ENCODE data around the gene CCDC154. TPM values are rescaled to one million over a fixed set of nuclear protein-coding genes. Genes with fewer than 3 reads are reported as not detected.

The CCDC154 gene
- total and polyA plus RNA-seq, 4 experiments from 2014 or later = 0.13 to 14.7 (median 12.1) TPM; not detected in 1

- no peaks in the 10 kb centered on the region for H3K27me3 Mint-ChIP-seq
- no peak for DNase-seq
- no peaks in the 10 kb centered on the region for H3K27me3 ChIP-seq (ENCODE audit: insufficient read depth, low read length)
- no peak overlapping the region for H3K4me3 Mint-ChIP-seq
- H3K36me3 ChIP-seq (ENCODE audit: insufficient read depth, low read length) = peaks cover 5% of the 10 kb centered on the region
- H3K27ac Mint-ChIP-seq = no peak overlapping the region
- ChIA-PET CTCF (ENCODE audit: partially characterized antibody) (no interaction called here), POLR2A (ENCODE audit: partially characterized antibody) (no interaction called here)
- peaks cover 5 to 26% (median 10%) of the 10 kb centered on the region in 4 donors for H3K4me1 Mint-ChIP-seq
- no peak overlapping the region for H3K27ac ChIP-seq (ENCODE audit: low read depth, low read length)
- H3K4me3 ChIP-seq (ENCODE audit: low read length in 2 of 2) = no peak overlapping the region
- H3K4me1 ChIP-seq (ENCODE audit: insufficient read depth, low read length) = peaks cover 2% of the 10 kb centered on the region
- intact Hi-C loops (cut with micrococcal nuclease) = no loop called here
- no peaks in the 10 kb centered on the region for H3K9me3 ChIP-seq (ENCODE audit: control insufficient read depth in 1 of 2, low read length in 2 of 2)
- H3K9me3 Mint-ChIP-seq = peaks cover 0 to 1% (median 0%) of the 10 kb centered on the region in 8 donors
- H3K36me3 Mint-ChIP-seq = peaks cover 8 to 10% of the 10 kb centered on the region in 2 donors
These were observed 21.7 kb upstream of the CCDC154 start for GRCh38 chr16:1466054-1466453.

GRCh38 chr16:1465567-1465915, 21.2 kb upstream of the CCDC154 start:
- no peak overlapping the region for H3K27ac Mint-ChIP-seq
- peaks cover 3 to 21% (median 7%) of the 10 kb centered on the region in 4 donors for H3K4me1 Mint-ChIP-seq
- Histone ChIP-seq H3K9me3 (ENCODE audit: control insufficient read depth in 1 of 2, low read length in 2 of 2) (no peaks in the 10 kb centered on the region), H3K36me3 (ENCODE audit: insufficient read depth, low read length) (peaks cover 11% of the 10 kb centered on the region), H3K27ac (ENCODE audit: low read depth, low read length) (no peak overlapping the region), H3K4me3 (ENCODE audit: low read length in 2 of 2) (no peak overlapping the region), H3K27me3 (ENCODE audit: insufficient read depth, low read length) (no peaks in the 10 kb centered on the region), H3K4me1 (ENCODE audit: insufficient read depth, low read length) (no peaks in the 10 kb centered on the region)
- ChIA-PET CTCF (ENCODE audit: partially characterized antibody) (no interaction called here), POLR2A (ENCODE audit: partially characterized antibody) (no interaction called here)
- peaks cover 0 to 1% (median 0%) of the 10 kb centered on the region in 8 donors for H3K9me3 Mint-ChIP-seq
- H3K4me3 Mint-ChIP-seq = no peak overlapping the region
- no peak for DNase-seq
- H3K27me3 Mint-ChIP-seq = no peaks in the 10 kb centered on the region
- H3K36me3 Mint-ChIP-seq = peaks cover 8 to 10% of the 10 kb centered on the region in 2 donors
- intact Hi-C loops (cut with micrococcal nuclease) = no loop called here

- H3K36me3 ChIP-seq (ENCODE audit: insufficient read depth, low read length) = peaks cover 12% of the 10 kb centered on the region
These were observed 20.7 kb upstream of the CCDC154 start for GRCh38 chr16:1464894-1465566.

DNA sequence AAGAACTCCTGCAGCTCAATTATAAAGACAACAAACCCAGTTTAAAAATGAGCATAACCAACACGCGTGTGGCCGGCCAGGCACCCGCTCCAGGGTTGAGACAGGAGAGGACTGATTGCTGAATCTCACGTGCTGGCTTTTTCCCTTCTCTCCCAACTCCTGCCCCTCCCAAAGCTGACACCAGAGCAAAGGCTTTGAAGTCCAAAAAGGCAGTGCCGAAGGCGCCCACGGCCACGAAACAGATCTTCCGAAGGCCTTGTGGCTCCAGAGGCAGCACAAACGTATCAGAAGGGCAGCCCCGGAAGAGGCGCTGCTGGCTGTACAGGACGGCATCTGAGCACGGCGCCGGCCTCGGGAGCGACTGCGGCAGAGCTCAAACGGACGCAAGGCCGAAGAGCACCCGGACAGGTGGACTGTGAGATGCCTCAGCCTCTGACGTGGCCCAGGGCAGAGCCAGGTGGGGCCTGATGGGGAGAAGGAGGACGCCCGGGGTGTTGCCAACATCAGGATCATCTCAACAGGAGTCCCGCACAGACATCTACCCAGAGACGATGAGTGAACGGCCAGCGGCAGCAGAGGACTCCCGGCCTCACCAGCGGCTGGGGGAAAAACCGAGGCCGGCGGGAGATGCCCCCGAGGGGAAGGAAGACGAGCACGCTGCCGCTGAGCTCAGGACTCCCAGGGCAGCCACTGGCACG, 20.0 kb upstream of the CCDC154 start:
- no peak overlapping the region for H3K4me3 ChIP-seq (ENCODE audit: low read length in 2 of 2)
- no peaks in the 10 kb centered on the region for H3K4me1 ChIP-seq (ENCODE audit: insufficient read depth, low read length)
- H3K9me3 Mint-ChIP-seq = peaks cover 0 to 1% (median 0%) of the 10 kb centered on the region in 8 donors
- POLR2A ChIA-PET (ENCODE audit: partially characterized antibody) = no interaction called here
- H3K27me3 ChIP-seq (ENCODE audit: insufficient read depth, low read length) = no peaks in the 10 kb centered on the region
- no peak overlapping the region for H3K27ac Mint-ChIP-seq
- DNase-seq = no peak
- no peaks in the 10 kb centered on the region for H3K27me3 Mint-ChIP-seq
- CTCF ChIA-PET (ENCODE audit: partially characterized antibody) = interaction anchor here (0.7 kb wide), 1 partner anchor 101 kb away, joined by 4 read pairs; no protein-coding TSS in a partner anchor
- peaks cover 0 to 12% (median 2%) of the 10 kb centered on the region in 4 donors for H3K4me1 Mint-ChIP-seq
- H3K36me3 Mint-ChIP-seq = peaks cover 8 to 14% of the 10 kb centered on the region in 2 donors
- H3K4me3 Mint-ChIP-seq = no peak overlapping the region
- peaks cover 12% of the 10 kb centered on the region for H3K36me3 ChIP-seq (ENCODE audit: insufficient read depth, low read length)
- no peaks in the 10 kb centered on the region for H3K9me3 ChIP-seq (ENCODE audit: control insufficient read depth in 1 of 2, low read length in 2 of 2)
- intact Hi-C loops (cut with micrococcal nuclease) = no loop called here
- H3K27ac ChIP-seq (ENCODE audit: low read depth, low read length) = no peak overlapping the region

More at GRCh38 chr16:1464894-1465566, 20.7 kb upstream of the CCDC154 start:
- Histone ChIP-seq H3K27ac (ENCODE audit: low read depth, low read length) (no peak overlapping the region), H3K9me3 (ENCODE audit: control insufficient read depth in 1 of 2, low read length in 2 of 2) (no peaks in the 10 kb centered on the region), H3K4me1 (ENCODE audit: insufficient read depth, low read length) (no peaks in the 10 kb centered on the region), H3K27me3 (ENCODE audit: insufficient read depth, low read length) (no peaks in the 10 kb centered on the region), H3K4me3 (ENCODE audit: low read length in 2 of 2) (no peak overlapping the region)
- Mint-ChIP-seq H3K4me1 (peaks cover 3 to 17% (median 4%) of the 10 kb centered on the region in 4 donors), H3K9me3 (peaks cover 0 to 1% (median 0%) of the 10 kb centered on the region in 8 donors), H3K36me3 (peaks cover 8 to 12% of the 10 kb centered on the region in 2 donors), H3K4me3 (no peak overlapping the region), H3K27ac (no peak overlapping the region), H3K27me3 (no peaks in the 10 kb centered on the region)
- no peak for DNase-seq
- CTCF ChIA-PET (ENCODE audit: partially characterized antibody) = no interaction called here
- intact Hi-C loops (cut with micrococcal nuclease) = no loop called here
- POLR2A ChIA-PET (ENCODE audit: partially characterized antibody) = no interaction called here

GRCh38 chr16:1461146-1461545, 16.8 kb upstream of the CCDC154 start:
- no peak for DNase-seq
- peaks cover 8 to 17% of the 10 kb centered on the region in 2 donors for H3K36me3 Mint-ChIP-seq
- H3K4me3 Mint-ChIP-seq = no peak overlapping the region
- intact Hi-C loops (cut with micrococcal nuclease) = no loop called here
- Histone ChIP-seq H3K4me3 (ENCODE audit: low read length in 2 of 2) (no peak overlapping the region), H3K36me3 (ENCODE audit: insufficient read depth, low read length) (peaks cover 12% of the 10 kb centered on the region), H3K9me3 (ENCODE audit: control insufficient read depth in 1 of 2, low read length in 2 of 2) (no peaks in the 10 kb centered on the region), H3K4me1 (ENCODE audit: insufficient read depth, low read length) (no peaks in the 10 kb centered on the region), H3K27me3 (ENCODE audit: insufficient read depth, low read length) (no peaks in the 10 kb centered on the region), H3K27ac (ENCODE audit: low read depth, low read length) (no peak overlapping the region)
- CTCF ChIA-PET (ENCODE audit: partially characterized antibody) = no interaction called here
- POLR2A ChIA-PET (ENCODE audit: partially characterized antibody) = no interaction called here
- H3K9me3 Mint-ChIP-seq = no peaks in the 10 kb centered on the region
- H3K27me3 Mint-ChIP-seq = no peaks in the 10 kb centered on the region
- H3K27ac Mint-ChIP-seq = no peak overlapping the region
- peaks cover 0 to 2% (median 0%) of the 10 kb centered on the region in 4 donors for H3K4me1 Mint-ChIP-seq

GRCh38 chr16:1460602-1461138, 16.3 kb upstream of the CCDC154 start:
- Histone ChIP-seq H3K27ac (ENCODE audit: low read depth, low read length) (no peak overlapping the region), H3K4me3 (ENCODE audit: low read length in 2 of 2) (no peak overlapping the region), H3K9me3 (ENCODE audit: control insufficient read depth in 1 of 2, low read length in 2 of 2) (no peaks in the 10 kb centered on the region), H3K4me1 (ENCODE audit: insufficient read depth, low read length) (no peaks in the 10 kb centered on the region), H3K36me3 (ENCODE audit: insufficient read depth, low read length) (peaks cover 12% of the 10 kb centered on the region), H3K27me3 (ENCODE audit: insufficient read depth, low read length) (no peaks in the 10 kb centered on the region)
- no peak for DNase-seq
- ChIA-PET CTCF (ENCODE audit: partially characterized antibody) (no interaction called here), POLR2A (ENCODE audit: partially characterized antibody) (no interaction called here)
- Mint-ChIP-seq H3K9me3 (no peaks in the 10 kb centered on the region), H3K27me3 (no peaks in the 10 kb centered on the region), H3K27ac (no peak overlapping the region), H3K4me3 (no peak overlapping the region), H3K36me3 (peaks cover 8 to 17% of the 10 kb centered on the region in 2 donors), H3K4me1 (peaks cover 0 to 2% (median 0%) of the 10 kb centered on the region in 4 donors)
- intact Hi-C loops (cut with micrococcal nuclease) = no loop called here

GRCh38 chr16:1459967-1460366, 15.6 kb upstream of the CCDC154 start:
- no peaks in the 10 kb centered on the region for H3K9me3 ChIP-seq (ENCODE audit: control insufficient read depth in 1 of 2, low read length in 2 of 2)
- no peak overlapping the region for H3K27ac ChIP-seq (ENCODE audit: low read depth, low read length)
- Mint-ChIP-seq H3K4me1 (peaks cover 0 to 2% (median 0%) of the 10 kb centered on the region in 4 donors), H3K36me3 (peaks cover 8 to 17% of the 10 kb centered on the region in 2 donors), H3K9me3 (no peaks in the 10 kb centered on the region), H3K4me3 (no peak overlapping the region), H3K27me3 (no peaks in the 10 kb centered on the region), H3K27ac (no peak overlapping the region)
- CTCF ChIA-PET (ENCODE audit: partially characterized antibody) = no interaction called here
- POLR2A ChIA-PET (ENCODE audit: partially characterized antibody) = no interaction called here
- H3K4me1 ChIP-seq (ENCODE audit: insufficient read depth, low read length) = no peaks in the 10 kb centered on the region
- peaks cover 12% of the 10 kb centered on the region for H3K36me3 ChIP-seq (ENCODE audit: insufficient read depth, low read length)
- H3K4me3 ChIP-seq (ENCODE audit: low read length in 2 of 2) = no peak overlapping the region
- no peaks in the 10 kb centered on the region for H3K27me3 ChIP-seq (ENCODE audit: insufficient read depth, low read length)
- no peak for DNase-seq
- intact Hi-C loops (cut with micrococcal nuclease) = no loop called here

Data from CD4-positive, alpha-beta memory T cell (primary cell).